ENCODE measurements around the gene TMEM94. TPM values are rescaled to one million over a fixed set of nuclear protein-coding genes. Genes with fewer than 3 reads are reported as not detected.

TMEM94 gene
- total and polyA plus RNA-seq, 2 of the 13 experiments (the other 11 are each of a cell fraction or from before 2014, with no cell fraction given) = 32.6 to 134 TPM

- Histone ChIP-seq H2AFZ (ENCODE audit: low read length) (no peak overlapping the region), H3K36me3 (replicated peaks in 1 of 2; ENCODE audit: control insufficient read depth in 1 of 2, insufficient read depth in 2 of 2, low read length in 2 of 2) (peaks cover 9 to 36% of the 10 kb centered on the region in 2 experiments; a peak in 4 of 5 replicates), H3K4me1 (ENCODE audit: insufficient read depth, low read length) (peaks cover 27% of the 10 kb centered on the region), H3K27ac (ENCODE audit: extremely low read length, insufficient read depth, low read length) (no peak overlapping the region), H3K4me3 (replicated peaks in 1 of 3; ENCODE audit: insufficient read depth in 1 of 3, low read depth in 2 of 3, low read length in 3 of 3) (no peak overlapping the region), H3K9ac (ENCODE audit: insufficient read depth, low read depth, low read length) (no peak overlapping the region), H3K79me2 (ENCODE audit: insufficient read depth, low read length) (no peaks in the 10 kb centered on the region), H3K4me2 (ENCODE audit: low read depth, low read length) (no peak overlapping the region), H3K9me3 (ENCODE audit: low read length) (no peaks in the 10 kb centered on the region), H3K27me3 (ENCODE audit: control insufficient read depth in 1 of 2, insufficient read depth in 2 of 2, low read length in 2 of 2) (no peaks in the 10 kb centered on the region), H4K20me1 (ENCODE audit: insufficient read depth, low read length) (no peaks in the 10 kb centered on the region)
- POLR2A ChIA-PET = no interaction called here
- peak; percentile 1; the same call in 1 of the 3 replicates for ATAC-seq
- no TSS peak for BruUV-seq (replicated peaks)
- intact Hi-C loops (cut with micrococcal nuclease; ENCODE audit: unreplicated experiment) = no loop called here
- in situ Hi-C loops (cut with HindIII; ENCODE audit: extremely low pct_ligation_motif_present, low pct_unique_long_range_greater_than_20kb) = no loop called here
- CTCF ChIA-PET (ENCODE audit: low intra/inter-chr PET ratio, low total read pairs) = interaction anchor here (1.2 to 2.7 kb wide), 3 partner anchors 12 to 97 kb away, joined by 3 to 22 read pairs (median 4); partner anchors contain the start of genes CASKIN2, LLGL2 and TSEN54
- WGBS (ENCODE audit: low lambda C conversion rate) = 69% methylated on average over 10 of the region's 13 CpGs
- no peak for FAIRE-seq
- no peak for DNase-seq (ENCODE audit: low spot score)
- TF ChIP-seq ATF1 (CRISPR knock-in tag; IDR thresholded peaks at IDR 0.05) = no peak
- no peak for TF ChIP-seq NFATC3 (CRISPR knock-in tag; IDR thresholded peaks at IDR 0.05)
- TF ChIP-seq ZNF776 (CRISPR knock-in tag; IDR thresholded peaks at IDR 0.05) = 0 out of 2 replicates have a peak, but pooled peaks have one; percentile 15
- 0 out of 2 replicates have a peak, but pooled peaks have one; percentile 7 for TF ChIP-seq MAX (IDR thresholded peaks at IDR 0.05)
- no peak for TF ChIP-seq WIZ (CRISPR knock-in tag; IDR thresholded peaks at IDR 0.05)
Measured at GRCh38 chr17:75503976-75504346, 47.5 kb downstream of the TMEM94 start.

GRCh38 chr17:75504347-75505151, 48.1 kb downstream of the TMEM94 start:
- ATAC-seq (peak; percentile 71), FAIRE-seq (peak; percentile 64), DNase-seq (ENCODE audit: low spot score) (peak; percentile 51)
- no peak overlapping the region for H3K27ac ChIP-seq (ENCODE audit: extremely low read length, insufficient read depth, low read length)
- no peaks in the 10 kb centered on the region for H3K79me2 ChIP-seq (ENCODE audit: insufficient read depth, low read length)
- H2AFZ ChIP-seq (ENCODE audit: low read length) = no peak overlapping the region
- no peak overlapping the region for H3K9ac ChIP-seq (ENCODE audit: insufficient read depth, low read depth, low read length)
- H3K27me3 ChIP-seq (ENCODE audit: control insufficient read depth in 1 of 2, insufficient read depth in 2 of 2, low read length in 2 of 2) = no peaks in the 10 kb centered on the region
- BruUV-seq (replicated peaks) = no TSS peak
- in situ Hi-C loops (cut with HindIII; ENCODE audit: extremely low pct_ligation_motif_present, low pct_unique_long_range_greater_than_20kb) (loop anchor here (5.0 kb wide), 1 partner anchor 77 kb away; no protein-coding TSS in a partner anchor), intact Hi-C loops (cut with micrococcal nuclease; ENCODE audit: unreplicated experiment) (no loop called here)
- H3K4me3 ChIP-seq (replicated peaks in 1 of 3; ENCODE audit: insufficient read depth in 1 of 3, low read depth in 2 of 3, low read length in 3 of 3) = no peak overlapping the region
- ChIA-PET POLR2A (interaction anchor here (0.7 to 1.3 kb wide), 2 partner anchors 12 to 45 kb away, joined by 3 read pairs; partner anchors contain the start of gene TSEN54), CTCF (ENCODE audit: low intra/inter-chr PET ratio, low total read pairs) (interaction anchor here (1.2 to 2.7 kb wide), 3 partner anchors 11 to 97 kb away, joined by 3 to 22 read pairs (median 4); partner anchors contain the start of genes CASKIN2, LLGL2 and TSEN54)
- 84% methylated on average over 22 of the region's 32 CpGs for WGBS (ENCODE audit: low lambda C conversion rate)
- H3K4me1 ChIP-seq (ENCODE audit: insufficient read depth, low read length) = peaks cover 33% of the 10 kb centered on the region
- H4K20me1 ChIP-seq (ENCODE audit: insufficient read depth, low read length) = no peaks in the 10 kb centered on the region
- peaks cover 6 to 30% of the 10 kb centered on the region in 2 experiments; a peak in 4 of 5 replicates for H3K36me3 ChIP-seq (replicated peaks in 1 of 2; ENCODE audit: control insufficient read depth in 1 of 2, insufficient read depth in 2 of 2, low read length in 2 of 2)
- no peaks in the 10 kb centered on the region for H3K9me3 ChIP-seq (ENCODE audit: low read length)
- H3K4me2 ChIP-seq (ENCODE audit: low read depth, low read length) = 0 out of 2 replicates have a peak overlapping the region, but pooled peaks have one; percentile 10
- TF ChIP-seq RARA (CRISPR knock-in tag; IDR thresholded peaks at IDR 0.05) (peak; percentile 39; the same call in 1 of the 2 replicates), SP2 (CRISPR knock-in tag; IDR thresholded peaks at IDR 0.05) (no peak), HMG20B (CRISPR knock-in tag; conservative IDR thresholded peaks at IDR 0.05) (no peak), ZNF224 (CRISPR knock-in tag; IDR thresholded peaks at IDR 0.05) (no peak), ZNF607 (CRISPR knock-in tag; IDR thresholded peaks at IDR 0.05; ENCODE audit: borderline replicate concordance) (no peak), ZSCAN22 (CRISPR knock-in tag; IDR thresholded peaks at IDR 0.05) (no peak), PAF1 (CRISPR knock-in tag; IDR thresholded peaks at IDR 0.05) (no peak), KLF13 (CRISPR knock-in tag; IDR thresholded peaks at IDR 0.05) (no peak), TARDBP (CRISPR knock-in tag; IDR thresholded peaks at IDR 0.05) (no peak), ZNF878 (CRISPR knock-in tag; IDR thresholded peaks at IDR 0.05) (no peak), ZNF772 (CRISPR knock-in tag; IDR thresholded peaks at IDR 0.05) (no peak), ZNF10 (CRISPR knock-in tag; IDR thresholded peaks at IDR 0.05; ENCODE audit: borderline replicate concordance, low read depth) (no peak), SMYD3 (CRISPR knock-in tag; IDR thresholded peaks at IDR 0.05) (no peak)

All from HepG2 (cell line).